ENCODE results near the gene ZNF480. TPM values are rescaled to one million over a fixed set of nuclear protein-coding genes. Genes with fewer than 3 reads are reported as not detected.
"Not testable (repeated sequence)": the region's sequence is repeated elsewhere in the genome, so short reads cannot be mapped to it uniquely, and the experiment has no call there.

The ZNF480 gene
- total and polyA plus RNA-seq, 2 of the 8 experiments (the other 6 are each of a cell fraction or from before 2014, with no cell fraction given), result 3.4 to 32.9 TPM

GRCh38 chr19:52265556-52265955 is 31.4 kb upstream of the ZNF480 start:
- not testable (repeated sequence) for H2AFZ ChIP-seq (ENCODE audit: low read length); H3K9me3 ChIP-seq (ENCODE audit: insufficient read depth in 2 of 2, low read depth in 1 of 2, low read length in 1 of 2); H3K4me3 ChIP-seq (ENCODE audit: extremely low read depth in 1 of 4, insufficient read depth in 2 of 4, low read depth in 3 of 4, low read length in 4 of 4); H2BK20ac ChIP-seq (ENCODE audit: low read length); H3K23me2 ChIP-seq (ENCODE audit: low read depth, low read length); H3K27ac ChIP-seq (ENCODE audit: low read depth, low read length); H3K4me1 ChIP-seq (replicated peaks in 1 of 4; ENCODE audit: control insufficient read depth in 3 of 4, insufficient read depth in 4 of 4, low read length in 3 of 4); H4K8ac ChIP-seq (ENCODE audit: extremely low read depth, insufficient read depth, low read length); FAIRE-seq; H2BK120ac ChIP-seq (replicated peaks; ENCODE audit: low read depth, low read length); H4K5ac ChIP-seq (ENCODE audit: insufficient read length, low read depth, low read length); H3K9ac ChIP-seq (replicated peaks in 1 of 4; ENCODE audit: extremely low read depth in 1 of 4, low read depth in 3 of 4, low read length in 3 of 4); H2BK15ac ChIP-seq (ENCODE audit: low read length); H4K91ac ChIP-seq (replicated peaks; ENCODE audit: insufficient read length, low read length); H3K4me2 ChIP-seq (ENCODE audit: insufficient read depth in 1 of 2, low read depth in 2 of 2, low read length in 2 of 2); H2BK12ac ChIP-seq (ENCODE audit: low read depth, low read length); DNase-seq (ENCODE audit: low read depth in 1 of 2, low spot score in 2 of 2); H3K14ac ChIP-seq (ENCODE audit: insufficient read length); H3K18ac ChIP-seq (ENCODE audit: extremely low read depth, low read length); H2AK5ac ChIP-seq (ENCODE audit: low read depth, low read length); H3K36me3 ChIP-seq (ENCODE audit: control insufficient read depth in 2 of 4, insufficient read depth in 4 of 4, low read length in 3 of 4); H3K4ac ChIP-seq (replicated peaks; ENCODE audit: insufficient read length, low read depth, low read length); H3K79me1 ChIP-seq (ENCODE audit: low read depth, low read length); H4K20me1 ChIP-seq (replicated peaks in 1 of 2; ENCODE audit: control insufficient read depth in 1 of 2, insufficient read depth in 2 of 2, low read length in 2 of 2); H3K56ac ChIP-seq (replicated peaks; ENCODE audit: insufficient read length, low read depth, low read length); H3K23ac ChIP-seq (ENCODE audit: insufficient read length); H2BK5ac ChIP-seq (ENCODE audit: low read depth, low read length); H3K27me3 ChIP-seq (replicated peaks in 1 of 4; ENCODE audit: control insufficient read depth in 3 of 4, extremely low read depth in 1 of 4, insufficient read depth in 3 of 4, low read length in 3 of 4)
- H3K79me2 ChIP-seq (ENCODE audit: control insufficient read depth in 1 of 2, insufficient read depth in 2 of 2, low read length in 2 of 2), result peaks cover 1 to 11% of the 10 kb centered on the region in 2 experiments; a peak in 3 of 4 replicates
- CTCF ChIA-PET (ENCODE audit: partially characterized antibody), result interaction anchor here (0.8 to 1.2 kb wide), 5 partner anchors 8 to 80 kb away, joined by 3 to 4 read pairs (median 3); no protein-coding TSS in a partner anchor
- WGBS, 2 experiments (ENCODE audit: extremely low coverage in 1 of 2, insufficient coverage in 1 of 2, insufficient read length in 1 of 2, insufficient replicate concordance in 2 of 2, low coverage in 1 of 2, low lambda C conversion rate in 2 of 2, missing lambda C conversion rate in 1 of 2), result 89% methylated on average over 6 of the region's 6 CpGs; no CpG with 5 or more reads in 1 of the 2 experiments
- POLR2A ChIA-PET (ENCODE audit: partially characterized antibody), result interaction anchor here (0.9 to 1.7 kb wide), 2 partner anchors 9 to 41 kb away, joined by 3 to 4 read pairs; no protein-coding TSS in a partner anchor

All from H1 (cell line).